H1 (cell line): ENCODE data around the gene CXCL5. TPM values are rescaled to one million over a fixed set of nuclear protein-coding genes. Genes with fewer than 3 reads are reported as not detected.

Experiments
- BCL11A ChIP-seq, 2 experiments: IDR thresholded peaks; one replicate each; pipeline ENCODE4 v1.6.1; 2011; ENCODE audit warnings: low read depth in 2 of 2, low read length in 2 of 2, mild to moderate bottlenecking in 2 of 2
- CHD1 ChIP-seq: IDR thresholded peaks from 2 replicates; pipeline ENCODE4 v1.6.1; 2012; ENCODE audit warnings: low read depth, low read length, improper control_type of control experiment
- polyA plus RNA-seq, 7 experiments: library from polyadenylated mRNA; depleted of rRNA in 3 of 7; stranded (reverse) in 5 of 7; unstranded in 2 of 7; fragments of >200 nt in 5 of 7; fragments of 200-250 nt in 2 of 7; gene quantifications; 1 replicate in 5 of 7; 2 replicates in 1 of 7; 4 replicates in 1 of 7; pipeline versions ENCODE4 v1.2.1 to v1.2.3, GENCODE V29; 2011 to 2013; ENCODE audit warnings: missing spikeins in 2 of 7, mixed read lengths in 2 of 7
- total RNA-seq: library from RNA; stranded (reverse); fragmentation: NEBNext Ultra II Directional; extraction: Animal tissue kit (Norgen Biotek cat#: 25700); gene quantifications from 2 replicates; pipeline ENCODE4 v1.2.1, GENCODE V29; 2021

Gene CXCL5
- total and polyA plus RNA-seq, 2 of the 8 experiments (the other 6 are each of a cell fraction or from before 2014, with no cell fraction given) = 10.9 to 15.6 TPM

GRCh38 chr4:74014332-74014731 is 15.9 kb upstream of the CXCL5 start (continued):
- TF ChIP-seq CHD1 (no peak), BCL11A (IDR thresholded peaks at IDR 0.05; ENCODE audit: low read depth in 2 of 2, low read length in 2 of 2) (no peak)
